ENCODE measurements around the gene SLF2. TPM values are rescaled to one million over a fixed set of nuclear protein-coding genes. Genes with fewer than 3 reads are reported as not detected.

The SLF2 gene
- total and polyA plus RNA-seq, 2 of the 13 experiments (the other 11 are each of a cell fraction or from before 2014, with no cell fraction given), result 12.2 to 48.1 TPM

DNA sequence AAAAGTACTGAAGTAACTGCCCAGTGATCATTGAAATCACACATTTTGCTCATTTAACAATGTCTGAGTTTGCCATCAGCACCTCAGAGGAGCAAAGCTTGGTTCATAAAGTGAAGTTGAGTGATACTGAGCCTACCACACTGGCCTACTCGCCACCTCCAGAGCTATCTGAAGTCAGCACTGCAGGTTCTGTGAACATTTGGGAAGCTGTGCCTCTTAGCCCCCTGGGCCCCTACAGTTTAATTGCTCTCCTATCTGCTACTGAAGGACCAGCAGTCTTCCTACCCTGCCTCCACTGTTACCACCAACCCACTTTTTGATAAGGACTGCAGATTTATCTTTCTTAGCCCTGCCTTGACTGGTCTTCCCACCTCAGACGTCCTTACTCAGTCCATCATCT, 54.6 kb downstream of the SLF2 start (continued):
- no peak for TF ChIP-seq SKIL (CRISPR knock-in tag; IDR thresholded peaks at IDR 0.05; ENCODE audit: borderline replicate concordance)
- no peak for TF ChIP-seq SETDB1 (CRISPR knock-in tag; IDR thresholded peaks at IDR 0.05; ENCODE audit: borderline replicate concordance)
- TF ChIP-seq PAF1 (CRISPR knock-in tag; IDR thresholded peaks at IDR 0.05), result peak; percentile 87; the same call in 1 of the 2 replicates
- no peak for TF ChIP-seq GZF1 (CRISPR knock-in tag; IDR thresholded peaks at IDR 0.05)
- TF ChIP-seq NFIB (CRISPR knock-in tag; IDR thresholded peaks at IDR 0.05; ENCODE audit: borderline replicate concordance), result no peak
- TF ChIP-seq ZNF276 (CRISPR knock-in tag; IDR thresholded peaks at IDR 0.05; ENCODE audit: low read depth), result no peak
- TF ChIP-seq HDAC1 (CRISPR knock-in tag; IDR thresholded peaks at IDR 0.05), result no peak
- TF ChIP-seq FOXK1 (CRISPR knock-in tag; IDR thresholded peaks at IDR 0.05; ENCODE audit: borderline replicate concordance, low read depth), result no peak
- TF ChIP-seq ZNF740 (CRISPR knock-in tag; IDR thresholded peaks at IDR 0.05), result no peak
- no peak for TF ChIP-seq ZNF605 (CRISPR knock-in tag; IDR thresholded peaks at IDR 0.05)
- no peak for TF ChIP-seq ZNF350 (CRISPR knock-in tag; IDR thresholded peaks at IDR 0.05; ENCODE audit: borderline replicate concordance, low read depth)
- TF ChIP-seq EHMT2 (IDR thresholded peaks at IDR 0.05; ENCODE audit: borderline replicate concordance, low read depth, low read length), result no peak
- TF ChIP-seq ZNF44 (CRISPR knock-in tag; IDR thresholded peaks at IDR 0.05), result no peak
- TF ChIP-seq PPARG (CRISPR knock-in tag; conservative IDR thresholded peaks at IDR 0.05), result no peak
- no peak for TF ChIP-seq POLR2AphosphoS5 (IDR thresholded peaks at IDR 0.05; ENCODE audit: low read depth, low read length)

Data from HepG2 (cell line).